ENCODE data around the gene KLHL12.

DNA sequence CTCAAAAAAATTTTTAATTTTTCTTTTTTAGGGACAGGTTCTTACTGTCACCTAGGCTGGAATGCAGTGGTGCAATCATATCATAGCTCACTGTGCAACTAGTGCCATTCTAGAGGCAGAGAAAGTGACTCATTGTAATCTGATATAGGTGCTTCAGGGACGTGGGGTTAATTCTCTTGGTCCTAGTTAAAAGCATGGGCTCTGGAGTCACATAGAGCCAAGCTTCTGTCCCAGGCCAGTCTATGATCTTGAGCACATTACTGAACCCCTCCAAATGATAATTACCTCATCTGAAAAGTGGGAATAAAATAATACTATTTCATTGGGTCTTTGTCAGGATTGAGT is 32.2 kb upstream of the KLHL12 start:
- TF ChIP-seq EZH2 (IDR thresholded peaks at IDR 0.05; ENCODE audit: borderline replicate concordance, insufficient read depth, low read length, poor library complexity, severe bottlenecking) (no peak), POLR2AphosphoS5 (IDR thresholded peaks at IDR 0.05) (no peak), CTCF (IDR thresholded peaks at IDR 0.05; ENCODE audit: poor library complexity, severe bottlenecking) (no peak)
- TF ChIP-seq, protein P1, sequence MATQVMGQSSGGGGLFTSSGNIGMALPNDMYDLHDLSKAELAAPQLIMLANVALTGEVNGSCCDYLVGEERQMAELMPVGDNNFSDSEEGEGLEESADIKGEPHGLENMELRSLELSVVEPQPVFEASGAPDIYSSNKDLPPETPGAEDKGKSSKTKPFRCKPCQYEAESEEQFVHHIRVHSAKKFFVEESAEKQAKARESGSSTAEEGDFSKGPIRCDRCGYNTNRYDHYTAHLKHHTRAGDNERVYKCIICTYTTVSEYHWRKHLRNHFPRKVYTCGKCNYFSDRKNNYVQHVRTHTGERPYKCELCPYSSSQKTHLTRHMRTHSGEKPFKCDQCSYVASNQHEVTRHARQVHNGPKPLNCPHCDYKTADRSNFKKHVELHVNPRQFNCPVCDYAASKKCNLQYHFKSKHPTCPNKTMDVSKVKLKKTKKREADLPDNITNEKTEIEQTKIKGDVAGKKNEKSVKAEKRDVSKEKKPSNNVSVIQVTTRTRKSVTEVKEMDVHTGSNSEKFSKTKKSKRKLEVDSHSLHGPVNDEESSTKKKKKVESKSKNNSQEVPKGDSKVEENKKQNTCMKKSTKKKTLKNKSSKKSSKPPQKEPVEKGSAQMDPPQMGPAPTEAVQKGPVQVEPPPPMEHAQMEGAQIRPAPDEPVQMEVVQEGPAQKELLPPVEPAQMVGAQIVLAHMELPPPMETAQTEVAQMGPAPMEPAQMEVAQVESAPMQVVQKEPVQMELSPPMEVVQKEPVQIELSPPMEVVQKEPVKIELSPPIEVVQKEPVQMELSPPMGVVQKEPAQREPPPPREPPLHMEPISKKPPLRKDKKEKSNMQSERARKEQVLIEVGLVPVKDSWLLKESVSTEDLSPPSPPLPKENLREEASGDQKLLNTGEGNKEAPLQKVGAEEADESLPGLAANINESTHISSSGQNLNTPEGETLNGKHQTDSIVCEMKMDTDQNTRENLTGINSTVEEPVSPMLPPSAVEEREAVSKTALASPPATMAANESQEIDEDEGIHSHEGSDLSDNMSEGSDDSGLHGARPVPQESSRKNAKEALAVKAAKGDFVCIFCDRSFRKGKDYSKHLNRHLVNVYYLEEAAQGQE (IDR thresholded peaks at IDR 0.05; ENCODE audit: borderline replicate concordance) = no peak
